Right lobe of liver (tissue), 6 donors: Measurements from ENCODE around the gene SLC44A5. TPM values are rescaled to one million over a fixed set of nuclear protein-coding genes. Genes with fewer than 3 reads are reported as not detected.
"Not testable (repeated sequence)": the region's sequence is repeated elsewhere in the genome, so short reads cannot be mapped to it uniquely, and the experiment has no call there.

Source experiments
- ATAC-seq, 4 donors: fragments of 200-7000 bp; cut with Tn5 transposase; one replicate each; pipeline ENCODE4 v1.9.1; 2020; ENCODE audit warnings: mild to moderate bottlenecking in 4 of 4, moderate library complexity in 4 of 4
- DNase-seq, 3 donors: peaks; one replicate each; pipeline ENCODE4 v3.0.0-alpha.2; 2020
- H3K27ac ChIP-seq, 3 donors: fragments of 200-600 bp; one replicate each; pipeline ENCODE4 v1.8.0; 2022
- H3K27me3 ChIP-seq, 2 donors: fragments of 200-600 bp; one replicate each; pipeline ENCODE4 v1.8.0; 2022
- H3K36me3 ChIP-seq, 4 donors: fragments of 200-600 bp; sonication (generic) in 1 of 4; one replicate each; pipeline versions ENCODE4 v1.5.1 to v1.8.0; 2017 to 2022; ENCODE audit warnings: control low read depth in 1 of 4
- H3K4me1 ChIP-seq, 4 donors: fragments of 200-600 bp; sonication (generic) in 1 of 4; one replicate each; pipeline versions ENCODE4 v1.5.1 to v1.8.0; 2017 to 2022; ENCODE audit warnings: control low read depth in 1 of 4
- H3K4me3 ChIP-seq, 3 donors: fragments of 200-600 bp; one replicate each; pipeline ENCODE4 v1.8.0; 2022
- H3K9me3 ChIP-seq, 4 donors: fragments of 200-600 bp; sonication (generic) in 1 of 4; one replicate each; pipeline versions ENCODE4 v1.5.1 to v1.8.0; 2017 to 2022; ENCODE audit warnings: control low read depth in 1 of 4
- POLR2A ChIP-seq: fragments of 450-650 bp; IDR thresholded peaks from one replicate; pipeline ENCODE4 v1.6.1; 2017; ENCODE audit warnings: antibody characterized with exemption, mild to moderate bottlenecking
- WGBS: methylation state at CpG from one replicate; pipeline ENCODE4 v1.1.6; 2018; ENCODE audit warnings: low coverage, low lambda C conversion rate; ENCODE audit not compliant: insufficient coverage; ENCODE audit errors: missing lambda C conversion rate; 5-methylcytosine and 5-hydroxymethylcytosine counted together
- intact Hi-C, 2 donors: fragments of 100-400 bp; cut with DNase I; formaldehyde crosslinking; loops; one replicate each; pipeline versions ENCODE4 v1.11.2 to v1.14.1; 2022
- long read RNA-seq: library from polyadenylated mRNA; unstranded; transcript quantifications from one replicate; pipeline ENCODE4 v2.0.0, GENCODE V29; 2019
- total RNA-seq, 6 experiments: library from RNA; depleted of rRNA in 2 of 6; stranded (reverse); fragments of >200 nt in 2 of 6; fragmentation: NEBNext Ultra II Directional in 3 of 6; extraction: Animal tissue kit (Norgen Biotek cat#: 25700) in 3 of 6; gene quantifications; one replicate each; pipeline versions ENCODE4 v1.1.0 to v1.2.4, GENCODE V29; 2016 to 2023
- TF ChIP-seq, protein P1 (sequence below), 4 donors: fragments of 200-600 bp in 3 of 4; fragments of 450-650 bp in 1 of 4; IDR thresholded peaks; one replicate each; pipeline versions ENCODE4 v1.5.1 to v1.8.0; 2016 to 2022; ENCODE audit warnings: antibody characterized with exemption in 4 of 4, mild to moderate bottlenecking in 2 of 4
- donor health status: DM: no; HTN: yes; CAD: no.
- donor health status: DM: no; HTN: no; CAD: no.
- donor health status: DM: no; HTN: no; CAD: no.
- donor health status: DM: no; HTN: yes; CAD: no.
- donor health status: DM: no; HTN: yes; CAD: no.

The SLC44A5 gene
- 1 to 10 TPM in 1 of 6 experiments, under 1 TPM in 4, not detected in 1; 0.14 to 1.4 (median 0.59) TPM for total RNA-seq
- long read RNA-seq: 0 reads

DNA sequence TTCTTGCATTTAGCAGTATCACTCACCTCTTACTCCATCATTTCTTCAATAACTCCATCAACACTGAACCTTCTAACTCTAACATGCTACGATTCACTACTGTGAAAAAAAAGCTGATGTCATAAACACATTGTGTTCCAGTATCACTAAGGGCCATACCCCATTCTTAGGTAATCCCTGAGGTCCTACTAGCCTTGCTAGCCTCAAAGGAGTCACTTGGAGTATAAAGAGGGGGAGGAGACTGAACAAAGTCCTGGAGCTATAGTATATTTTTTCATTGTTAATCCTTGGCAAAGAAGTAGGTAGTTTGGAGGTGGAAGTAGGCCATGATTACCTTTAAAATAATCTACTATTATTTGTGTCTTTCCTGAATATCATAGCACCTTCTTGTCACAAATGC is at the start of gene SLC44A5:
Gene SLC44A5 (minus strand): TSS at position 101 of the 400 bp plus-strand sequence. CDS start 69,667 bp downstream, outside the sequence.
- Histone ChIP-seq H3K36me3 (no peaks in the 10 kb centered on the region), H3K4me3 (no peak within 1 kb of the TSS), H3K4me1 (no peaks in the 10 kb centered on the region), H3K27me3 (peaks cover 0 to 5% of the 10 kb centered on the region in 2 donors), H3K9me3 (no peaks in the 10 kb centered on the region), H3K27ac (no peak within 1 kb of the TSS)
- intact Hi-C loops: no loop called here
- DNase-seq (no peak), ATAC-seq (no peak)
- 57% methylated on average over 1 of the region's 1 CpG for WGBS
- TF ChIP-seq, protein P1, sequence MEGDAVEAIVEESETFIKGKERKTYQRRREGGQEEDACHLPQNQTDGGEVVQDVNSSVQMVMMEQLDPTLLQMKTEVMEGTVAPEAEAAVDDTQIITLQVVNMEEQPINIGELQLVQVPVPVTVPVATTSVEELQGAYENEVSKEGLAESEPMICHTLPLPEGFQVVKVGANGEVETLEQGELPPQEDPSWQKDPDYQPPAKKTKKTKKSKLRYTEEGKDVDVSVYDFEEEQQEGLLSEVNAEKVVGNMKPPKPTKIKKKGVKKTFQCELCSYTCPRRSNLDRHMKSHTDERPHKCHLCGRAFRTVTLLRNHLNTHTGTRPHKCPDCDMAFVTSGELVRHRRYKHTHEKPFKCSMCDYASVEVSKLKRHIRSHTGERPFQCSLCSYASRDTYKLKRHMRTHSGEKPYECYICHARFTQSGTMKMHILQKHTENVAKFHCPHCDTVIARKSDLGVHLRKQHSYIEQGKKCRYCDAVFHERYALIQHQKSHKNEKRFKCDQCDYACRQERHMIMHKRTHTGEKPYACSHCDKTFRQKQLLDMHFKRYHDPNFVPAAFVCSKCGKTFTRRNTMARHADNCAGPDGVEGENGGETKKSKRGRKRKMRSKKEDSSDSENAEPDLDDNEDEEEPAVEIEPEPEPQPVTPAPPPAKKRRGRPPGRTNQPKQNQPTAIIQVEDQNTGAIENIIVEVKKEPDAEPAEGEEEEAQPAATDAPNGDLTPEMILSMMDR (IDR thresholded peaks at IDR 0.05): no peak
- no peak for TF ChIP-seq POLR2A

DNA sequence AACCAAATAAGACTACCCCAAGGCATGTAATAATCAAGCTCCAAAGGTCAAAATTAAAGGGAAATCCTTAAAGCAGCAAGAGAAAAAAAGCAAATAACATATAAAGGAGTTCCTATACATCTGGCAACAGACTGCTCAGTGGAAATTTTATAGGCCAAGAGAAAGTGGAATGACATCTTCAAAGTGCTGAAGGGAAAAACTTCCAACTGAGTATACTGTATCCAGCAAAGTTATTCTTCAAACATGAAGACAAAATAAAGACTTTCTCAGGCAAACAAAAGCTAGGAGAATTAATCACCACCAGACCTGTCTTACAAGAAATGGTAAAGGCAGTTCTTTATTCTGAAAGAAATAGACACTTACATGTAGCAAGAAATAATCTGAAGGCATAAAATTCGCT is 45.0 kb upstream of the SLC44A5 start:
- no peak overlapping the region for H3K27ac ChIP-seq
- no peak for DNase-seq
- intact Hi-C loops: no loop called here
- TF ChIP-seq, protein P1 (IDR thresholded peaks at IDR 0.05): no peak
- no peak for TF ChIP-seq POLR2A
- H3K4me3 ChIP-seq: no peak overlapping the region
- no peaks in the 10 kb centered on the region for H3K4me1 ChIP-seq
- no peaks in the 10 kb centered on the region for H3K9me3 ChIP-seq
- no peaks in the 10 kb centered on the region for H3K27me3 ChIP-seq
- ATAC-seq: no peak
- H3K36me3 ChIP-seq: no peaks in the 10 kb centered on the region
- 38% methylated on average over 1 of the region's 1 CpG for WGBS

DNA sequence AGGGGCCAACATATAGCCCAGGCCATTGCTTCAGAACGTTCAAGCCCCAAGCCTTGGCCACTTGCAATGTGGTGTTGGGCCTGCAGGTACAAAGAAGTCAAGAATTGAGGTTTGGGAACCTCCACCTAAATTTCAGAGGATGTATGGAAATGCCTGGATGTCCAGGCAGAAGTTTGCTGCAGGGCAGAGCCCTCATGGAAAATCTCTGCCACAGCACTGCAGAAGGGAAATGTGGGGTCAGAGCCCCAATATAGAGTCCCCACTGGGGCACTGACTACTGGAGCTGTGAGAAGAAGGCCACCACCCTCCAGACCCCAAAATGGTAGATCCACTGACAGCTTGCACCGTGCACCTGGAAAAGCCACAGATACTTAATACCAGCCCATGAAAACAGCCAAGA is 36.3 kb upstream of the SLC44A5 start:
- ATAC-seq, H3K4me3 ChIP-seq, H3K4me1 ChIP-seq, H3K36me3 ChIP-seq, DNase-seq, intact Hi-C loops, H3K27ac ChIP-seq, H3K9me3 ChIP-seq, H3K27me3 ChIP-seq: not testable (repeated sequence)
- 83% methylated on average over 1 of the region's 2 CpGs for WGBS

DNA sequence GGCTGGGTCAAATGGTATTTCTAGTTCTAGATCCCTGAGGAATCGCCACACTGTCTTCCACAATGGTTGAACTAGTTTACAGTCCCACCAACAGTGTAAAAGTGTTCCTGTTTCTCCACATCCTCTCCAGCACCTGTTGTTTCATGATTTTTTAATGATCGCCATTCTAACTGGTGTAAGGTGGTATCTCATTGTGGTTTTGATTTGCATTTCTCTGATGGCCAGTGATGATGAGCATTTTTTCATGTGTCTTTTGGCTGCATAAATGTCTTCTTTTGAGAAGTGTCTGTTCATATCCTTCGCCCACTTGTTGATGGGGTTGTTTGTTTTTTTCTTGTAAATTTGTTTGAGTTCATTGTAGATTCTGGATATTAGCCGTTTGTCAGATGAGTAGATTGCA is 34.2 kb upstream of the SLC44A5 start:
- H3K36me3 ChIP-seq, intact Hi-C loops, ATAC-seq, H3K27me3 ChIP-seq, H3K4me1 ChIP-seq, H3K9me3 ChIP-seq, H3K4me3 ChIP-seq, DNase-seq, H3K27ac ChIP-seq: not testable (repeated sequence)
- 52% methylated on average over 3 of the region's 4 CpGs for whole genome bisulfite sequencing

DNA sequence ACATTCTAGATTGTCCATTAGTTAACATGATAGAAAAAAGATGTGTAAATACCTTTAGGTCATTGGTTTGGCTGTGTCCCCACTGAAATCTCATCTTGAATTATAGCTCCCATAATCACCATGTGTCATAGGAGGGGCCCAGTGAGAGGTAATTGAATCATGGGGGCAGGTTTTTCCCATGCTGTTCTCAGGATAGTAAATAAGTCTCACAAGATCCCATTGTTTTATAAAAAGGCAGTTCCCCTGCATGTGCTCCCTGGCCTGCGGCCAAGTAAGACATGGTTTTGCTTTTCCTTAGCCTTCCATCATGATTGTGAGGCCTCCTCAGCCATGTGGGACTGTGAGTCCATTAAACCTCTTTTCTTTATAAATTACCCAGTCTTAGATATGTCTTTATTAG is 32.5 kb upstream of the SLC44A5 start:
- intact Hi-C loops: no loop called here
- 42% methylated on average over 1 of the region's 1 CpG for WGBS
- no peak overlapping the region for H3K27ac ChIP-seq
- H3K4me3 ChIP-seq: no peak overlapping the region
- H3K27me3 ChIP-seq: no peaks in the 10 kb centered on the region
- no peaks in the 10 kb centered on the region for H3K4me1 ChIP-seq
- ATAC-seq: no peak
- TF ChIP-seq, protein P1 (IDR thresholded peaks at IDR 0.05): no peak
- no peak for TF ChIP-seq POLR2A
- H3K9me3 ChIP-seq: no peaks in the 10 kb centered on the region
- DNase-seq: no peak
- H3K36me3 ChIP-seq: no peaks in the 10 kb centered on the region

DNA sequence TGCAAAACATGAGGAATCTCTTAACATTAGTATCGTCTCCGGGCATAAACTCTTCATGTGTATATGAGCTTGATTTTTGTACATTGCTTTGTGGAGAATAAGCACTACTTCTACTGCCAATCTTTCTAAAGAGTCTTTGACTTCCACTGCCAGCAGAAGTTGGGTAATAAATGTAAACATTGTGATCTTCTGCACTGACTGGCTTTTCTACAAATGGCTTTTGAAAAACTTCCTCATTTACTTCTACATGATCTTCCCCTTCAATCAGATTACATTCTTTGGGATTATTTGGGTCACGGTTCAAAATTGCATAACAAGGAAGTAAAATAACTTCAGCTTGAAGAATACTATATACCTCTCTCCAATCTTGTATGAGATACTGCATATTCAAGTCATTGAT is 30.4 kb upstream of the SLC44A5 start:
- ATAC-seq: peak in 3 of 4 donors; percentile 22 to 34 (median 29)
- intact Hi-C loops: no loop called here
- TF ChIP-seq, protein P1 (IDR thresholded peaks at IDR 0.05): no peak
- no peak for TF ChIP-seq POLR2A

More for the DNA sequence above, 30.4 kb upstream of the SLC44A5 start:
- Histone ChIP-seq H3K4me3 (no peak overlapping the region), H3K36me3 (no peaks in the 10 kb centered on the region), H3K27me3 (peaks cover 0 to 3% of the 10 kb centered on the region in 2 donors), H3K27ac (no peak overlapping the region), H3K4me1 (no peaks in the 10 kb centered on the region), H3K9me3 (no peaks in the 10 kb centered on the region)
- 66% methylated on average over 3 of the region's 3 CpGs for WGBS
- DNase-seq: no peak
